Neural cell (in vitro differentiated cells): ENCODE results near the gene ARRB1. TPM values are rescaled to one million over a fixed set of nuclear protein-coding genes. Genes with fewer than 3 reads are reported as not detected.

Experiments
- H2AFZ ChIP-seq: fragments of 200-600, 300-800 bp; sonication (generic), shearing (Covaris generic); 2 replicates; pipeline ENCODE4 v1.6.0; 2014; ENCODE audit warnings: low read depth, mild to moderate bottlenecking, antibody characterized with exemption, low read length, moderate library complexity
- H3F3A ChIP-seq: fragments of 200-600 bp; shearing (Covaris generic); 2 replicates; pipeline ENCODE4 v1.6.1; 2016; ENCODE audit warnings: mild to moderate bottlenecking, moderate library complexity, mixed read lengths, antibody characterized with exemption, low read length; ENCODE audit not compliant: insufficient read depth, poor library complexity, severe bottlenecking
- H3K27ac ChIP-seq: fragments of 200-600, 300-800 bp; sonication (generic), shearing (Covaris generic); 2 replicates; pipeline ENCODE4 v1.5.1; 2014; ENCODE audit warnings: mild to moderate bottlenecking, low read length, moderate library complexity
- H3K27me3 ChIP-seq: fragments of 300-800, 200-600 bp; sonication (generic), shearing (Covaris generic); 2 replicates; pipeline ENCODE4 v1.6.0; 2014; ENCODE audit warnings: mild to moderate bottlenecking, low read depth, low read length, moderate library complexity; ENCODE audit not compliant: insufficient read depth
- H3K36me3 ChIP-seq: fragments of 300-800, 200-600 bp; sonication (generic), shearing (Covaris generic); 2 replicates; pipeline ENCODE4 v1.5.1; 2014; ENCODE audit warnings: mild to moderate bottlenecking, antibody characterized with exemption, low read length, moderate library complexity; ENCODE audit not compliant: insufficient read depth
- H3K4me2 ChIP-seq: fragments of 300-800, 200-600 bp; sonication (generic), shearing (Covaris generic); 2 replicates; pipeline ENCODE4 v1.6.0; 2014; ENCODE audit warnings: mild to moderate bottlenecking, low read length
- H3K4me3 ChIP-seq: fragments of 300-800, 200-600 bp; sonication (generic), shearing (Covaris generic); 2 replicates; pipeline ENCODE4 v1.5.1; 2014; ENCODE audit warnings: mild to moderate bottlenecking, low read length, moderate library complexity
- H3K79me2 ChIP-seq: fragments of 200-600 bp; shearing (Covaris generic); replicated peaks from 2 replicates; pipeline ENCODE4 v1.6.0; 2014; ENCODE audit warnings: mild to moderate bottlenecking, low read length, moderate library complexity; ENCODE audit not compliant: insufficient read depth
- H3K9ac ChIP-seq: fragments of 300-800, 200-600 bp; sonication (generic), shearing (Covaris generic); 2 replicates; pipeline ENCODE4 v1.6.1; 2016; ENCODE audit warnings: mild to moderate bottlenecking, low read length, mixed read lengths
- H3K9me2 ChIP-seq: fragments of 200-600 bp; shearing (Covaris generic); 2 replicates; pipeline ENCODE4 v1.6.1; 2016; ENCODE audit warnings: mild to moderate bottlenecking, low read length, mixed read lengths; ENCODE audit not compliant: insufficient read depth
- H3K9me3 ChIP-seq: fragments of 200-600, 300-800 bp; sonication (generic), shearing (Covaris generic); 2 replicates; pipeline ENCODE4 v1.6.1; 2016; ENCODE audit warnings: mild to moderate bottlenecking, mixed run types, low read length, moderate library complexity, mixed read lengths
- H4K20me1 ChIP-seq: fragments of 200-600 bp; shearing (Covaris generic); 2 replicates; pipeline ENCODE4 v1.6.1; 2016; ENCODE audit warnings: mild to moderate bottlenecking, mixed run types; ENCODE audit not compliant: insufficient read depth
- EP300 ChIP-seq: fragments of 450-650 bp; conservative IDR thresholded peaks from 2 replicates; pipeline ENCODE4 v1.6.1; 2014; ENCODE audit warnings: antibody characterized with exemption, mild to moderate bottlenecking, moderate library complexity; ENCODE audit not compliant: poor library complexity, severe bottlenecking
- EZH2 ChIP-seq: fragments of 200-600, 300-800 bp; shearing (Covaris generic), sonication (generic); IDR thresholded peaks from 2 replicates; pipeline ENCODE4 v1.6.1; 2014; ENCODE audit warnings: antibody characterized with exemption, low read length, borderline replicate concordance, mild to moderate bottlenecking; ENCODE audit not compliant: insufficient read depth, poor library complexity, severe bottlenecking
- MXI1 ChIP-seq: fragments of 450-650 bp; conservative IDR thresholded peaks from 2 replicates; pipeline ENCODE4 v1.6.1; 2014; ENCODE audit warnings: antibody characterized with exemption, mild to moderate bottlenecking; ENCODE audit not compliant: poor library complexity, severe bottlenecking
- POLR2AphosphoS5 ChIP-seq: IDR thresholded peaks from 2 replicates; pipeline ENCODE4 v1.6.1; 2012
- RAD21 ChIP-seq: fragments of 450-650 bp; conservative IDR thresholded peaks from 2 replicates; pipeline ENCODE4 v1.6.1; 2014; ENCODE audit warnings: antibody characterized with exemption, mild to moderate bottlenecking, moderate library complexity
- SMC3 ChIP-seq: fragments of 450-650 bp; conservative IDR thresholded peaks from 2 replicates; pipeline ENCODE4 v1.6.1; 2014; ENCODE audit warnings: antibody characterized with exemption, mild to moderate bottlenecking, moderate library complexity; ENCODE audit not compliant: poor library complexity
- TAF1 ChIP-seq: IDR thresholded peaks from 2 replicates; pipeline ENCODE4 v1.6.1; 2012; ENCODE audit warnings: low read depth
- polyA plus RNA-seq: library from polyadenylated mRNA; depleted of rRNA; stranded (reverse); fragments of >200 nt; gene quantifications from 2 replicates; pipeline ENCODE4 v1.2.3, GENCODE V29; 2014
- TF ChIP-seq, protein P1 (sequence below): fragments of 450-650 bp; IDR thresholded peaks from 2 replicates; pipeline ENCODE4 v1.5.1; 2014; ENCODE audit warnings: antibody characterized with exemption, mild to moderate bottlenecking, moderate library complexity; ENCODE audit not compliant: poor library complexity, severe bottlenecking
- TF ChIP-seq, protein P2 (sequence below): IDR thresholded peaks from 2 replicates; pipeline ENCODE4 v1.6.1; 2012; ENCODE audit warnings: borderline replicate concordance

Gene ARRB1
- polyA plus RNA-seq, 1 donor from 2014 or later: 5.7 TPM

DNA sequence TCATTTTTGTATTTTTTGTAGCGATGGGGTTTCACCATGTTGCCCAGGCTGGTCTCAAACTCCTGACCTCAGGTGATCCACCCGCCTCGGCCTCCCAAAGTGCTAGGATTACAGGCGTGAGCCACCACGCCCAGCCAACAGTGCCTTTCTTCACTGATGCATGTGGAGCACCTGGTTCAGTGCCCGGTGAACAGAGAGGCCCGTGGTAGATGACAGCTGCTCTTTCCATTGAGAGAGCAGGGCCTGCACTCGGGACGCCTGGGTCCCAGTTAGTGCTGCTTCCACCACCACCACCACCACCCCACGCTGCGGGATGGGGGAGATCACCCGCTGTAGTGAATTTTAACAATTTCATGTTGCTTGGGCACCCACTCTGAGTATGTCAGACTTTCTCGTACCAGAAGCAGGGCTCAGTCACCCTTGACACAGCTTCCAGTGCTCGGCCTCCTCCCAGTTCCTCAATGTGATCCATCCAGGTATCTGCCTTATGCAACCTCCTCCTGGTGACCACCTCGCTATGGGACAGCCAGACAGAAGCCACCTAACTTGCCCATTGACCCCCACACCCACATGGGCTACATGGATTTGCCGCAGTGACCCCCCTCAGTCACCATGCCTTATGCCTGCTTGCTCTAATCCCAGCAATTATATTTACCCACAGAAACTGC lies 36.6 kb downstream of the ARRB1 start:
- H3K4me2 ChIP-seq: no peak overlapping the region
- H3K27me3 ChIP-seq: no peaks in the 10 kb centered on the region
- H3K36me3 ChIP-seq: no peaks in the 10 kb centered on the region
- H3K9me2 ChIP-seq: no peaks in the 10 kb centered on the region
- H2AFZ ChIP-seq: no peak overlapping the region
- no peaks in the 10 kb centered on the region for H3K79me2 ChIP-seq
- no peaks in the 10 kb centered on the region for H3K9me3 ChIP-seq
- H3K9ac ChIP-seq: no peak overlapping the region
- TF ChIP-seq TAF1 (no peak), RAD21 (no peak), EP300 (no peak), SMC3 (no peak), MXI1 (no peak), POLR2AphosphoS5 (no peak), EZH2 (no peak)
- TF ChIP-seq, protein P1, sequence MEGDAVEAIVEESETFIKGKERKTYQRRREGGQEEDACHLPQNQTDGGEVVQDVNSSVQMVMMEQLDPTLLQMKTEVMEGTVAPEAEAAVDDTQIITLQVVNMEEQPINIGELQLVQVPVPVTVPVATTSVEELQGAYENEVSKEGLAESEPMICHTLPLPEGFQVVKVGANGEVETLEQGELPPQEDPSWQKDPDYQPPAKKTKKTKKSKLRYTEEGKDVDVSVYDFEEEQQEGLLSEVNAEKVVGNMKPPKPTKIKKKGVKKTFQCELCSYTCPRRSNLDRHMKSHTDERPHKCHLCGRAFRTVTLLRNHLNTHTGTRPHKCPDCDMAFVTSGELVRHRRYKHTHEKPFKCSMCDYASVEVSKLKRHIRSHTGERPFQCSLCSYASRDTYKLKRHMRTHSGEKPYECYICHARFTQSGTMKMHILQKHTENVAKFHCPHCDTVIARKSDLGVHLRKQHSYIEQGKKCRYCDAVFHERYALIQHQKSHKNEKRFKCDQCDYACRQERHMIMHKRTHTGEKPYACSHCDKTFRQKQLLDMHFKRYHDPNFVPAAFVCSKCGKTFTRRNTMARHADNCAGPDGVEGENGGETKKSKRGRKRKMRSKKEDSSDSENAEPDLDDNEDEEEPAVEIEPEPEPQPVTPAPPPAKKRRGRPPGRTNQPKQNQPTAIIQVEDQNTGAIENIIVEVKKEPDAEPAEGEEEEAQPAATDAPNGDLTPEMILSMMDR: no peak
- TF ChIP-seq, protein P2, sequence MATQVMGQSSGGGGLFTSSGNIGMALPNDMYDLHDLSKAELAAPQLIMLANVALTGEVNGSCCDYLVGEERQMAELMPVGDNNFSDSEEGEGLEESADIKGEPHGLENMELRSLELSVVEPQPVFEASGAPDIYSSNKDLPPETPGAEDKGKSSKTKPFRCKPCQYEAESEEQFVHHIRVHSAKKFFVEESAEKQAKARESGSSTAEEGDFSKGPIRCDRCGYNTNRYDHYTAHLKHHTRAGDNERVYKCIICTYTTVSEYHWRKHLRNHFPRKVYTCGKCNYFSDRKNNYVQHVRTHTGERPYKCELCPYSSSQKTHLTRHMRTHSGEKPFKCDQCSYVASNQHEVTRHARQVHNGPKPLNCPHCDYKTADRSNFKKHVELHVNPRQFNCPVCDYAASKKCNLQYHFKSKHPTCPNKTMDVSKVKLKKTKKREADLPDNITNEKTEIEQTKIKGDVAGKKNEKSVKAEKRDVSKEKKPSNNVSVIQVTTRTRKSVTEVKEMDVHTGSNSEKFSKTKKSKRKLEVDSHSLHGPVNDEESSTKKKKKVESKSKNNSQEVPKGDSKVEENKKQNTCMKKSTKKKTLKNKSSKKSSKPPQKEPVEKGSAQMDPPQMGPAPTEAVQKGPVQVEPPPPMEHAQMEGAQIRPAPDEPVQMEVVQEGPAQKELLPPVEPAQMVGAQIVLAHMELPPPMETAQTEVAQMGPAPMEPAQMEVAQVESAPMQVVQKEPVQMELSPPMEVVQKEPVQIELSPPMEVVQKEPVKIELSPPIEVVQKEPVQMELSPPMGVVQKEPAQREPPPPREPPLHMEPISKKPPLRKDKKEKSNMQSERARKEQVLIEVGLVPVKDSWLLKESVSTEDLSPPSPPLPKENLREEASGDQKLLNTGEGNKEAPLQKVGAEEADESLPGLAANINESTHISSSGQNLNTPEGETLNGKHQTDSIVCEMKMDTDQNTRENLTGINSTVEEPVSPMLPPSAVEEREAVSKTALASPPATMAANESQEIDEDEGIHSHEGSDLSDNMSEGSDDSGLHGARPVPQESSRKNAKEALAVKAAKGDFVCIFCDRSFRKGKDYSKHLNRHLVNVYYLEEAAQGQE: no peak
- no peaks in the 10 kb centered on the region for H4K20me1 ChIP-seq
- no peaks in the 10 kb centered on the region for H3F3A ChIP-seq
- H3K27ac ChIP-seq: no peak overlapping the region
- H3K4me3 ChIP-seq: no peak overlapping the region

DNA sequence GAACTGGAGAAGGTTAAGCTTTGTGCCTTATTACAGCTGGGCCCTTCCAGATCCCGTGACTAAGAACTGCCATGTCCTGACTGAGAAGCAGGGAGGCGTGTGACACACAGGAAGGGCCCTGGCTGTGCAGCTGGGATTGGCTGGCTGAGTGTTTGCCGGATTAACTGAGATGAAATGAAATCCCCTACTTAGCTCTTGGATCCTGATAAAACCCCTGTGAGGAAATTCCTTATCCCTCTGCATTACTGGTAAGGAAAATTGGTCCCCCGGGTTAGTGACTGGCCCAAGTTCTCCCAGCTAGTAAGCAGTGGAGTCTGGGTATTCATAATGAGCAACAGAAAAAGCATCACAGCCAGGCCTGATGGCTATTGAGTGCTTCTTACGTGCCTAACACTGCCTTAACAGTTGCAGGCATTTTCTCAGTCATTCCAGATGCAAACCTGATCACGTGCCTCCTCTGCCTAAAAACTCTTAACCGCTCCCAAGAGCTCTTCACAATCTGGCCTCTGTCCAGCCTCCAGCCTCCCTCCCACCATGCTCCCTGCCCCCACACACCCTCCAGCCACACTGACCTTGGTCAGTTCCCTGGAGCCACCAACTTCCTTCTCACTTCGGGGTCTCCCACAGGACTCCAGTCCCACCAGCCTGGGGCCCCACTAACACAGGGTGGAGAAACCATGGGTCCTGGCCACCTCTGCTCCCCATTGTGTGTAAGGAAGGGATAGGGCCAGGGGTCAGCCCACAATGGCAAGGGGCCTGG lies 37.8 kb downstream of the ARRB1 start:
- H3K27ac ChIP-seq: no peak overlapping the region
- no peak overlapping the region for H3K4me2 ChIP-seq
- H4K20me1 ChIP-seq: no peaks in the 10 kb centered on the region
- H3K27me3 ChIP-seq: no peaks in the 10 kb centered on the region
- H3K9me2 ChIP-seq: no peaks in the 10 kb centered on the region
- H3K79me2 ChIP-seq: no peaks in the 10 kb centered on the region
- no peaks in the 10 kb centered on the region for H3K36me3 ChIP-seq
- H3K4me3 ChIP-seq: no peak overlapping the region
- H2AFZ ChIP-seq: no peak overlapping the region
- H3F3A ChIP-seq: no peaks in the 10 kb centered on the region
- no peaks in the 10 kb centered on the region for H3K9me3 ChIP-seq
- no peak overlapping the region for H3K9ac ChIP-seq
- TF ChIP-seq EZH2 (no peak), TAF1 (no peak), EP300 (no peak), RAD21 (no peak), MXI1 (no peak), SMC3 (no peak), POLR2AphosphoS5 (no peak)
- TF ChIP-seq, protein P2: no peak
- TF ChIP-seq, protein P1: no peak
